AG08396 (cell line): ENCODE measurements around the gene ASIC1.

Experiments
- DNase-seq: peaks from one replicate; pipeline ENCODE4 v3.0.0; 2012; ENCODE audit warnings: low spot score, mixed read lengths

ASIC1 gene

GRCh38 chr12:50084775-50085614, 27.6 kb downstream of the ASIC1 start, which contains the start of gene SMARCD1:
TSS of gene SMARCD1 (plus strand) at chr12:50085342. CDS start at chr12:50085370, 28 bp downstream.
- peak; percentile 91 for DNase-seq

DNA sequence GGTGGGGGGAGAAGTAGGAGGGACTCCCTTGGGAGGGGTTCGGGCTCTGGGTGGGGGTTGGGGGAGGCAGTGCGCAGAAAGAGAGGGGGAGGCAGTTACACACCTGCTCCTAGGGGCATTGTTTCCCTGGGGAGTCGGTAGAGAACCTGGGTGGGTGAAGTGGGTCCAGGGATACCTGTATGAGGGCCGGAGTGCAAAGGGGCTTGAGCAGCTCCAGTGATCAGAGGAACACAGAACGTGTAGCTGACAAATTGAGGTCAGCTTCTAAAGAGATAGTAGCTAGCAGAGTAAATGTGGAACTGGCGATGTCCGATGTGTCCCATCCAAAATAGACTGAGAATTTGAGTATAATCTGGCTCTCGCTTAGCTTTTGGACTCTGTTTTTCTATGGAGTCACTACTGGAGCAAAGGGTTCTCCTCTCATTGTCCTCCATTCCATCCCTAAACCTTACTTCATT, 28.2 kb downstream of the ASIC1 start:
- DNase-seq: no peak

GRCh38 chr12:50086148-50086547, 28.8 kb downstream of the ASIC1 start:
- no peak for DNase-seq

- no peak for DNase-seq
Observed at GRCh38 chr12:50087151-50087550, 29.8 kb downstream of the ASIC1 start.

DNA sequence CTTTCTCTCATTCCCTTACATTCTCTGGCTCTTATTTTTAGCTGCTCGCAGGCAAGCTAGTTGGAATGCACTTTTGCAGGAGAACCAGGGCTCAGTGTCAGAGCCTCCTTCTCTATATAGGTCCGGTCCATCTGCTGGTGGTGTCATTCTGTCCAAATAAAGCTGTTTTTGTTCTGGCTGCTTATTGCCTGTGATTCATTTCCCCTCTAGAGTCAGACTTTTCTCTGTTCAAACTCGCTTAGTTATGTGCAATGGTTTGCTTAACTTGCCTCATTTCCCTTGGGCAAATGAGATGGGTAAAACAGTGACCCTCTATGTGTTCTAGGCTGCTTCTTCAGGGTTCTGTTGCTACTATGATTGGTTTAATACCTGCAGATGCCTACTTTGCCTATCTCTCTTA, 30.6 kb downstream of the ASIC1 start:
- peak; percentile 53 for DNase-seq

- peak; percentile 42 for DNase-seq
Observed at GRCh38 chr12:50088577-50089335, 31.4 kb downstream of the ASIC1 start.

DNA sequence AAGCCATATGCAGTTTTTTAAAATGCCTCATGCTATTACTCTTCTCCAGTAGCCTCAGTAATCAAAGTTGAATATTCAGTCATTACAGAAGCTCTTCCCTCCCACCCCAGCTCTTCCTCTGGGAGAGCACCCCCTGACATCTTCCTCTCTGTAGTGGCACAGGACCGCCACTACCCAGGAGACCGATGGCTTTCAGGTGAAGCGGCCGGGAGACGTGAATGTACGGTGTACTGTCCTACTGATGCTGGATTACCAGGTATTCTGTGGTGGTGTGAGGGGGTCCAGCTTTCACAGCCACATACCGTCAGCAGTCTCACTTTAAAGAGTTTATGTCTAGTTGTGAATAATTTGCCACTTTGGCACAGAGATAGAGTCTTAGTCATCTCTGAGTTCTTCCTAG, 32.3 kb downstream of the ASIC1 start:
- no peak for DNase-seq

DNA sequence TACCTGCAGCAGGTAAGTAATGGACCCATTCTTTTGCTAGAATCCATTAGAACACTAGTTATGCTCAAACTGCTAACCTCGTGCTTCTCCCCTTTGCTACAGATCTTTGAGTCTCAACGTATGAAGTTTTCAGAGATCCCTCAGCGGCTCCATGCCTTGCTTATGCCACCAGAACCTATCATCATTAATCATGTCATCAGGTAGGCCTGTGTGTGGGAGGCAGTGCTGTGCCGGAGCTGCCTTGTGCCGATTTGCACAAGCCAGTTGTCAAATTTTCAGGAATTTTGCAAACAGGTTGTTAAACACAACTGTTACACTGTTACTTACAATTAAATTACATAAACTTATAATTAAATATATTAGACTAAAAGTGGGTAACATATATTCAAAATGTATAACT, 33.0 kb downstream of the ASIC1 start:
- no peak for DNase-seq

DNA sequence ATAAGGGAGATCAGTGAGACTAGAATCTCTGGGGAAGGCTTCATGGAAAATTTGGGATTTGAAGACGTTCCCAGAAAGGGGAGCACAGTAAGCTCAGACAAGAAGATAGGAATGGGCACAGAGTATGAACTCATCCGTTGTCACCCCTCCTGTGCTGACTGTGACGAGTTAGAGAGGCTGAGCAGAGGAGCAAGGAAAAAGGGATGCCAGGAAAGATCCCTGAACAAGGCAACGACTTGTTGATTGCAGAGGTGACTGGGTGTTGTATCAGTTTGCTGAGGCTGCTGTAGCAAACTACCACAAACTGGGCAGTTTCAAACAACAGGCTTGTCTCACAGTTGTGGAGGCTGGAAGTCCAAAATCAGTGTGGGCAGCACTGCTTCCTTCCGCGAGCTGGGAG, 40.6 kb downstream of the ASIC1 start:
- no peak for DNase-seq

DNA sequence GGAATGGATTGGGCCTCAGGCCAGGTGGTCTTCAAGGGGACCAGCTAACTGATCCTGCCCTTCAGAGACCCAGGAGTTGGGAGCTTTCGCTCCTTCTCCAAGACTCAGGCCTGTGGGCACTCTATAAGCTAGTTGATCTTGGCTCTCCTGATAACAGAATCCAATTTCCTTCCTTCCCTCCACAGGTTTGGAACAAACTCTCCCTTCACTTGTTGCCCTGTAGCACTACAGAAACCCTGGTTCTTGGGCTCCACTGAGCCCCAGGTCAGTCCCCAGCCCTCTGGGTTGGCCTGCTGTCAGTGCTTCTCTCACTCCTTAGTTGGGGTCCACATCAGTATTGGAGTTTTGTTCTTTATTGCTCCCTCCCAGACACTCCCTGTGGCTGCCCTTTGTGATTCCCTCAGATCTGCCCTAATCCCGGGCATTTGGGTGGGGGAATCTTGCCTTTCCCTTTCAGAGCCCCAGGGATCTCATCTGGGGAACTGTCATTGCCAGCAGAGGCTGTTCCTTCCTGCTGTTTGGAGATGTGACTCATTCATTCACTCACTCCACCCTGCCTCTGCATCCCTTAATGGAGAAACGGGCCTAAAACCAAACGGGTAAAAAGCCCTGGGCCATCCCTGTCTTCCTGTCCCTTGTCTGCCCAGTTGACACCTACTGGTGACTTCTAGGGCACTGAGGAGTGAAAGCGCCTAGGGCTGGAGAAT, 42.1 kb downstream of the ASIC1 start:
- peak; percentile 46 for DNase-seq

DNA sequence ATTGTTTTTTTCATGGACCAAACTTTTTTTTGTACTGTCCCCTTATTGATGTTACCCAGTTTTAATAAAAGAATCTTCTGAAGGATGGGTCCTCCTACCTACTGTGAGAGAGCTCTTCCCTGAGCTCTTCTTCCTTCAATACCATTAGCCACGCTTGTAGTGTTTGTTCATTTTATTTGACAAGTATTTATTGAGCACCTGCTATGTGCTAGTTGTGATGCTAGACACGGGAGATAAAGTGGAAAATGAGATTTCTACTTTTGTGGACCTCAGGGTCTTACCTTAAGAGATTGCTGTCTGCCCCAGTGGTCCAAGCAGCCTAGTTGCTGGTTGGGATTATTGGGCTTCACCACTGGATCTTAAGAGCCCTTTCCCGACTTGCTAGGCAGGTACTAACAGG, 43.2 kb downstream of the ASIC1 start:
- DNase-seq: no peak

- DNase-seq: peak; percentile 56
Observed at GRCh38 chr12:50101663-50102062, 44.3 kb downstream of the ASIC1 start.

DNA sequence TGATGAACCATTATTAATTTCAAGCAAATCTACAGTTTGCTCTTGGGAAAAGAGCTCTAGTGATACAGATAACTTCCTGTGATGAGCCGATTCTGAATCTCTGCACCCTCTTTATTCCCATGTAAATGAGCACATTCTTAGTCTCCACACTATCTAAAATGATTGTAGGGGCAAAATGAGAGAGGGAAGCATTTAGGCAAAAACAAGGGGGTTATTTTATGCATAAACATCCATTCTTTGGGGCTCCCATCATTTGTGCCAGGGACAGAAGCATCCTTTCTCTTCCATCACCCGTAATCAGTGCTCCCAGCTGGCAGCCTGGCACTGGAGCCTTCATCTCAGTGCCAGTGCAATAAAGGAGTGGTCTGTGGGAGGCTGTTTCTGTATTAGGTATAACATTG, 44.7 kb downstream of the ASIC1 start:
- no peak for DNase-seq

DNA sequence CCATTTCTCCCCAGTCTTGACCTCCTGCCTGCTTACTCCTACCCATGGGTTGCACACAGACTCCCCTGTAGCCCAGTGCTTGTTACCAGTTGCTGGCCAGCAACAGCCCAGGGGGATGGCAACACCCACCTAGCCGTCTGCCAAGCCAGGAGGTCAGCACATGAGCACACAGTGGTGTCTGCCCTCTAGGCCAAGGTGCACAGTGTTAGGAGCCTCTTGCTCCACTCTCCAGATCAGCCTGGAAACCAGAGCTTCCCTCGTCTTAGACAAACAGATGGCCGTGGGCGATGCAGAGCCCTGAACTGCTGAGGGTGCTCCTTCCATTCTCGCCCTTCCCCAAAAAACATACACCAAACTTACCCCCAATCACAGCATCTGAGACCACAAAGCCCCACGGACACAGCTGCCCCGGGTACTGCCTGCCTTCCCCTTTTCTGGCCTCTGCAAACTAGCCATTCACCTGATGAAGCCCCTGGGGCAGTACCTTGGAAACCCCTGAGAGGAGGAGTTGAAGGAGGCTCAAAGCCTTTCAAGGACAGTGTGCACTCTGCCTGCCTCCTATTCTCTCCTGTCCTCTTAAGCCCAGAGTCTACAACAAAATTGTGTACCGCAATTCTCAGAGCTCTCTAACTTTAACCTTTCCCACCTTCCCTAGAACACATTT, 45.4 kb downstream of the ASIC1 start:
- no peak for DNase-seq

DNA sequence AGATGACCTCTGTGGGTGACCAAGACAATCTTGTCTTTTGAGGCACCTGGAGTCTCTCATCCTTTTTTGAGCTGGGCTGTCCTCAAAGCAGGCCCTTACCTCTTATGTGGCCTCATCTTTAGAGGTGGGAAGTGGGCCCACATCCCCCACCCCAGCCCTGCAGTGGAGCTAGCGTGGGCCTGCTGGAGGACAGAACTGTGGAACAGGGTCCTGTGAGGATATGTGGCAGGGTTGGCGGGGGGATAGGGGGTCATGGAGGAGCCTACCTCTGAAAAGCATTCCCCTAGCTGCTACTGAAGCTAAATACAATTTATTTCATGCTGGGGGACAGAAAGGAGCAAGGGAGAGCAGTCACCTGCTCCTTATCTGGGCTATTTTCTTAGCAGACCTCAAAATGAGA, 46.0 kb downstream of the ASIC1 start:
- DNase-seq: no peak

GRCh38 chr12:50103767-50104321, 46.4 kb downstream of the ASIC1 start, which contains the start of gene GPD1:
TSS of gene GPD1 (plus strand) at chr12:50104008. CDS start at chr12:50104051, 43 bp downstream.
- peak; percentile 67 for DNase-seq

- DNase-seq: no peak
Observed at GRCh38 chr12:50104417-50105366, 47.3 kb downstream of the ASIC1 start.

DNA sequence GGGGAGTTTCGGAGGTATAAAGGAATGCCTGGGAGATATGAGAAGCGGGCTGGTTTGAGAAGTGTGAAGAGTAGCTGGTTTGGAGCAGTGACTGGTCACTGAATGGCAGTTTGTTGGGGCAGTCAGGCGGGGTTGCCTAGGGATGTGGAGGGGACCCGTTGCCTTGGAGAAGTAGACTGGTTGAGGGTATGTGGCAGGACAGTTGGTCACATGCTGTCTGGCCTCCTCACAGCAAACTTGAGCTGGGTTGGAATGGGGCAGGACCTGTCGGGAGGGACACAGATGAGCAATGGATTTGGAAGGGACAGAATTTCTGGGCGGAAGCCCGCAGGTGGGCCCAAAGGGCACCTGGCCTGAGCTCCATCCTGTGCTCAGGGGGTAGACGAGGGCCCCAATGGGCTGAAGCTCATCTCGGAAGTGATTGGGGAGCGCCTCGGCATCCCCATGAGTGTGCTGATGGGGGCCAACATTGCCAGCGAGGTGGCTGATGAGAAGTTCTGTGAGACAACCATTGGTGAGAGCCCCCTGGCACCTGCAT, 48.6 kb downstream of the ASIC1 start:
- DNase-seq: no peak

- DNase-seq: no peak
Observed at GRCh38 chr12:50106907-50107306, 49.5 kb downstream of the ASIC1 start.
